Peyer's patch (tissue), 4 donors: Measurements from ENCODE around the gene ZNF282. TPM values are rescaled to one million over a fixed set of nuclear protein-coding genes. Genes with fewer than 3 reads are reported as not detected.
"Not testable (repeated sequence)": the region's sequence is repeated elsewhere in the genome, so short reads cannot be mapped to it uniquely, and the experiment has no call there.

ENCODE experiments used
- DNase-seq, 3 donors: peaks; one replicate each; pipeline ENCODE4 v3.0.0-alpha.2; 2017 to 2019
- H3K27ac ChIP-seq, 4 donors: fragments of 200-600 bp; sonication (generic); one replicate each; pipeline ENCODE4 v1.5.1; 2016 to 2019
- H3K27me3 ChIP-seq, 2 donors: fragments of 200-600 bp; sonication (generic); one replicate each; pipeline ENCODE4 v1.5.1; 2019
- H3K36me3 ChIP-seq, 3 donors: fragments of 200-600 bp; sonication (generic); one replicate each; pipeline ENCODE4 v1.5.1; 2016 to 2019
- H3K4me1 ChIP-seq, 4 donors: fragments of 200-600 bp; sonication (generic); one replicate each; pipeline ENCODE4 v1.5.1; 2016 to 2019
- H3K4me3 ChIP-seq, 4 donors: fragments of 200-600 bp; sonication (generic); 1 replicate in 3 of 4; 2 replicates in 1 of 4; pipeline ENCODE4 v1.5.1; 2016 to 2019; ENCODE audit warnings: mild to moderate bottlenecking in 1 of 4
- H3K9me3 ChIP-seq, 4 donors: fragments of 200-600 bp; sonication (generic); one replicate each; pipeline ENCODE4 v1.5.1; 2016 to 2019; ENCODE audit warnings: mild to moderate bottlenecking in 1 of 4
- POLR2A ChIP-seq, 2 donors: fragments of 450-650 bp; IDR thresholded peaks; one replicate each; pipeline ENCODE4 v1.5.1; 2017; ENCODE audit warnings: antibody characterized with exemption in 2 of 2, mild to moderate bottlenecking in 2 of 2, moderate library complexity in 2 of 2
- total RNA-seq, 4 donors: library from RNA; depleted of rRNA; stranded (reverse); fragments of >200 nt; gene quantifications; one replicate each; pipeline ENCODE4 v1.1.0, GENCODE V29; 2016
- TF ChIP-seq, protein P1 (sequence below), 6 experiments: fragments of 450-650 bp in 4 of 6; fragments of 200-600 bp in 2 of 6; sonication (generic) in 1 of 6; IDR thresholded peaks; one replicate each; pipeline ENCODE4 v1.5.1; 2017 to 2019; ENCODE audit warnings: antibody characterized with exemption in 6 of 6, mild to moderate bottlenecking in 3 of 6, moderate library complexity in 1 of 6

The ZNF282 gene
- total RNA-seq, 4 donors from 2014 or later: 22.8 to 37.3 (median 31.7) TPM

DNA sequence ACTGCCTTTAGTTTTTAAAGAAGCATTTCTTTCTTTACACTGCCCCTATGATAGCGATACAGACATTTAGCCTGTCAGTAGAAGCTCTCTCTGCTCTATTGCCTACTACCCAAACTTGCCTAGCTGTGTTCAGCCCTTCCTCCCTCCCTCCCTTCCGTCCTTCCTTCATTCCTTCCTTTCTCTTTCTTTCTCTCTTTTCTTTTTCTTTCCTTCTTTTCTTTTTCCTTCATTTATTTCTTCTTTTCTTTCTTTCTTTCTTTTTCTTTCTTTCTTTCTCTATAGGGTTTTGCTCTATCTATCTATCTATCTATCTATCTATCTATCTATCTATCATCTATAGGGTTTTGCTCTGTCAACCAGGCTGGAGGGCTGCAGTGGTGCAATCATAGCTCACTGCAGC lies 37.0 kb downstream of the ZNF282 start:
- H3K27ac ChIP-seq: no peak overlapping the region
- no peak for TF ChIP-seq POLR2A (IDR thresholded peaks at IDR 0.05)
- TF ChIP-seq, protein P1, sequence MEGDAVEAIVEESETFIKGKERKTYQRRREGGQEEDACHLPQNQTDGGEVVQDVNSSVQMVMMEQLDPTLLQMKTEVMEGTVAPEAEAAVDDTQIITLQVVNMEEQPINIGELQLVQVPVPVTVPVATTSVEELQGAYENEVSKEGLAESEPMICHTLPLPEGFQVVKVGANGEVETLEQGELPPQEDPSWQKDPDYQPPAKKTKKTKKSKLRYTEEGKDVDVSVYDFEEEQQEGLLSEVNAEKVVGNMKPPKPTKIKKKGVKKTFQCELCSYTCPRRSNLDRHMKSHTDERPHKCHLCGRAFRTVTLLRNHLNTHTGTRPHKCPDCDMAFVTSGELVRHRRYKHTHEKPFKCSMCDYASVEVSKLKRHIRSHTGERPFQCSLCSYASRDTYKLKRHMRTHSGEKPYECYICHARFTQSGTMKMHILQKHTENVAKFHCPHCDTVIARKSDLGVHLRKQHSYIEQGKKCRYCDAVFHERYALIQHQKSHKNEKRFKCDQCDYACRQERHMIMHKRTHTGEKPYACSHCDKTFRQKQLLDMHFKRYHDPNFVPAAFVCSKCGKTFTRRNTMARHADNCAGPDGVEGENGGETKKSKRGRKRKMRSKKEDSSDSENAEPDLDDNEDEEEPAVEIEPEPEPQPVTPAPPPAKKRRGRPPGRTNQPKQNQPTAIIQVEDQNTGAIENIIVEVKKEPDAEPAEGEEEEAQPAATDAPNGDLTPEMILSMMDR (IDR thresholded peaks at IDR 0.05): no peak
- no peaks in the 10 kb centered on the region for H3K36me3 ChIP-seq
- no peak overlapping the region for H3K4me3 ChIP-seq
- no peaks in the 10 kb centered on the region for H3K27me3 ChIP-seq
- no peaks in the 10 kb centered on the region for H3K9me3 ChIP-seq
- no peaks in the 10 kb centered on the region for H3K4me1 ChIP-seq
- no peak for DNase-seq

DNA sequence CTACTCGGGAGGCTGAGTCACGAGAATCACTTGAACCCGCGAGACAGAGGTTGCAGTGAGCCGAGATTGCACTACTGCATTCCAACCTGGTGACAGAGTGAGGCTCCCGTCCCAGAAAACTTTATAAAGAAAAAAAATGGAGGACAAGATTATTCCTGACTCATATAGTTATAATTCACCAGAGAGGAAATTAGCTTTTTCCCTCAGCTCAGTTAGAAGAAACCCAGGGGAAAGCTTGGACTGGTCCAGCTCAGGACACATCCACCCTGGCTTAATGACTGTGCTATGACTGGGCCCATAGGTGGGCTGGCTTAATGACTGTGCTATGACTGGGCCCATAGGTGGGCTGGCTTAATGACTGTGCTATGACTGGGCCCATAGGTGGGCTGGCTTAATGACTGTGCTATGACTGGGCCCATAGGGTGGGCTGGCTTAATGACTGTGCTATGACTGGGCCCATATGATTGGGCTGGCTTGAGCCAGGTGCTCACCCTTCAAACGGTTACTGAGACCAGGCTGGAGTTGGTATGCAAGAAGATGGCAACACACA lies 38.4 kb downstream of the ZNF282 start:
- not testable (repeated sequence) for DNase-seq, H3K27ac ChIP-seq, H3K4me1 ChIP-seq, H3K4me3 ChIP-seq, H3K36me3 ChIP-seq, H3K9me3 ChIP-seq, H3K27me3 ChIP-seq

DNA sequence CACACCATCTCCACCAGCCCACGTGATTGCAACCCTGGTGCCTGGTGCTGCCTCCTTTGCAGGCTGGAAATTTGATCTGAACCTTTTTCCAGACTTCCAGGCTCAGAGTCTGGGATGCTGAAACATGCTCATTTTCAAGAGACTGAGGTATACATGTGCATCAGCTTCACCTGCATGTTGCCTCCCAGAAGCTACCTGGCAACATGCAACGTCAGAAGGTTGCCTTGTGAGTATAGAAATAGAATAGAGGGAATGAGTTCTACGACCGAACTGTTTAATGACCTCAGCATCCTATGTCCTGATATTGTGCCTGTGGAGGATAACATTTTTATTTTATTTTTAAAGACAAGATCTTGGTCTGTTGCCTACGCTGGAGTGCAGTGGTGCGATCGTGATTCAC lies 42.2 kb downstream of the ZNF282 start:
- DNase-seq: no peak
- H3K36me3 ChIP-seq: no peaks in the 10 kb centered on the region
- H3K4me3 ChIP-seq: no peak overlapping the region
- H3K27me3 ChIP-seq: no peaks in the 10 kb centered on the region
- no peak overlapping the region for H3K27ac ChIP-seq
- H3K9me3 ChIP-seq: no peaks in the 10 kb centered on the region
- peaks cover 0 to 14% (median 5%) of the 10 kb centered on the region in 4 donors for H3K4me1 ChIP-seq
- no peak for TF ChIP-seq POLR2A (IDR thresholded peaks at IDR 0.05)
- TF ChIP-seq, protein P1 (IDR thresholded peaks at IDR 0.05): no peak

DNA sequence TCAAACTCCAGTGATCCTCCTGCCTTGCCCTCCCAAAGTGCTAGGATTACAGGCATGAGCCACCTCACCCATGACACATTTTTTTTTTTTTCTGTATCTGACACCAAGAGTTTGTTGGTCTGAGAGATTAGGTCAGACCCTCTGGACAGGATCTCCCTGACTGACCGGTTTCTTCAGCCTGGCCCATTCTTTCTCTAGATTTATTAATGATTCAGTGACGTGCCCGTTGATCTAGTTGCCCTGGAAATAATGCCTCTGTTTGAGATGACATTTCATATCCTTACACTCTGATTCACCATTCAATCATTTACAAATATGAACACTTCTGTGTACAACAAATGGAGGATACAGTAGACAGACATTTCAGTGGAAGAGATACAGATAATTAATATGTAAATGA lies 42.7 kb downstream of the ZNF282 start:
- TF ChIP-seq, protein P1 (IDR thresholded peaks at IDR 0.05): no peak
- no peak for TF ChIP-seq POLR2A (IDR thresholded peaks at IDR 0.05)
- H3K27me3 ChIP-seq: no peaks in the 10 kb centered on the region
- no peaks in the 10 kb centered on the region for H3K9me3 ChIP-seq
- peaks cover 0 to 14% (median 5%) of the 10 kb centered on the region in 4 donors for H3K4me1 ChIP-seq
- no peak overlapping the region for H3K27ac ChIP-seq
- H3K4me3 ChIP-seq: no peak overlapping the region
- no peaks in the 10 kb centered on the region for H3K36me3 ChIP-seq
- no peak for DNase-seq

DNA sequence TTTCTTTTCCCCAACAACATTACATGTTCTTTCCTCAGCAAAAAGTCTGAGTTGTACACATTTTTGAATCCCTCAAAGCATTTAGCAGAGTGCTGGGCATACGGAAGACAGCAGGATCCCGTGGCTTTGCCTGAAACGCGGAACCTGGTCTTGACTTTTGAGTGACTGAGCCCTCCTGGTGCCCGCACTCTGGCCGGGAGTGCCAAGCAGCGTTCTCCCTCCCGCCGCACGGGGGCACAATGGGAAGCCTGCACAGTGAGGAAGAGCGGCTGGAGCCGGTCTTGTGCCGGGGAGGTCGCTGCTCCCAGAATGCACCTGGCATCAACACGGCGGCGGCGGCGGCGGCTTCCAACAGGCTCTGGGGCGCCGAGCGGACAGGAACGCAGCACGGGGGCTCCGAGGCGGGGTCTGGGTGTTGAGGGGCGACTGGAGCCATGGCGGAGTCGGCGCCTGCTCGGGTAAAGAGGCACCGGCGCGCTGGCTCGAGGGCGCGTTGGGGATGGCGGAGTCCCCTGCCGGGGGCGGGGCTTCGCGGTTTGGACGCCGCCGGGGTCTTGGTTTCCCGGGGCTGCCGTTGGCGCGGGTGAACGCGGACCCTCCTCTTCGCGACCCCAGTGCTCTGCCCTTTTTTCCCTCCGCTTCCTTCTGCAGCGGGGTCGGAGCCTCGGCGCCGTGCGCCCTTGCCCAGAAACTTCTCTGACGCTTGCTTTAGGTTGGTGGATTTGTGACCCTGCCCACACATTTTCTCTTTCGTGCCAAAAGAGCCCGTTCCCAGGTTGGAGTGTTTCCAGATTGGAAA lies 44.2 kb downstream of the ZNF282 start, which contains the start of gene ZNF212:
Gene ZNF212 (plus strand): TSS at position 307 of the 799 bp plus-strand sequence. CDS start 128 bp downstream, at position 435.
- DNase-seq: peak; percentile 92 to 95 (median 93)
- TF ChIP-seq, protein P1 (IDR thresholded peaks at IDR 0.05): peak; percentile 78 to 92 (median 83)
- TF ChIP-seq POLR2A (IDR thresholded peaks at IDR 0.05): peak in 1 of 2 donors; percentile 39

DNA sequence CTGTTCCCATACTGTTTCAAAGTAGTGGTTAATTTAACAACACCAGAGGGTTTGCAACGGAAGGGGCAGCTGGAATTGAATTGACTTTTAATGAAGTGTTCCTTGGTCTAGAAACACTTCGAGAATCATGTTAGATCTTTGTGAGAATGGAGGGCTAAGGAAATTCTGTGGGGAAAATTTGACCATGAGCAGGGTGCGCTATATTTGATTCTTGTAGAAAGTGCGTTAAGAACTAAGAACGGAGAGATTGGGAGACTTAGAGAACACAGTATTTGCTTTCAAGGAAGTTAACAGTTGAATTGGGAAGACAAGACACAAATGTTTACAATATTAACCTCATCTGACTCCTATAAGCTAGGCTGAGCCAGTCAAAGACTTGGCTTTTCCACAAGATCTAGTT lies 45.3 kb downstream of the ZNF282 start:
- peak overlapping the region in 3 of 4 donors; percentile 78 to 96 (median 96) for H3K4me3 ChIP-seq
- no peak for DNase-seq
- peaks cover 0 to 14% (median 5%) of the 10 kb centered on the region in 4 donors for H3K4me1 ChIP-seq
- H3K27ac ChIP-seq: peak overlapping the region in 2 of 4 donors; percentile 64 to 66
- H3K36me3 ChIP-seq: no peaks in the 10 kb centered on the region
- H3K9me3 ChIP-seq: no peaks in the 10 kb centered on the region
- no peaks in the 10 kb centered on the region for H3K27me3 ChIP-seq
- TF ChIP-seq, protein P1 (IDR thresholded peaks at IDR 0.05): no peak
- TF ChIP-seq POLR2A (IDR thresholded peaks at IDR 0.05): no peak

More for the DNA sequence above, 44.2 kb downstream of the ZNF282 start, which contains the start of gene ZNF212:
- Histone ChIP-seq H3K4me1 (peaks cover 0 to 14% (median 5%) of the 10 kb centered on the region in 4 donors), H3K4me3 (peak within 1 kb of the TSS; percentile 78 to 96 (median 92)), H3K27me3 (no peaks in the 10 kb centered on the region), H3K36me3 (no peaks in the 10 kb centered on the region), H3K27ac (peak within 1 kb of the TSS; percentile 64 to 87 (median 66)), H3K9me3 (no peaks in the 10 kb centered on the region)
